GM08714 (cell line): ENCODE results near the gene USP37.

Experiments
- H3K4me3 ChIP-seq: fragments of 200-500 bp; sonication (Bioruptor generic); 2 replicates; pipeline ENCODE4 v1.5.1; 2014; ENCODE audit warnings: mild to moderate bottlenecking, low read length, inconsistent platforms
- ZNF274 ChIP-seq: IDR thresholded peaks from 2 replicates; pipeline ENCODE4 v1.6.1; 2012; ENCODE audit warnings: mild to moderate bottlenecking, low read depth, low read length

USP37 gene

DNA sequence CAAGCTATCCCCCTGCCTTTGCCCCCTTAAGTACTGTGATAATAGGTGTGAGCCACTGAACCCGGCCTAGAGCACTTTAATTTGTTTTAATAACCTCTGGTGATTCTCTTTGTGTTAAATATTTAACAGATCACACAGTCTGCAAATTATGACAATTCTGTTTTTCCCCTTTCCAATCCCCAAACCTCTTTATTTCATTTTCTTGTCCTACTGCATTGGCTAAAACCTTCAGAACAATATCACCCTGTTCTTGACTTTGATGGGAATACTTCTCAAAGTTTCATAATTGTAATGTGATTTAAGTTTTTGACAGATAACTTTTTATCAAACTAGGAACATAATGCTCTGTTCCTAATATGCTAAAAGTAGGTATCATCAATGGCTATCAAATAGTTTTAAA lies 44.5 kb downstream of the USP37 start:
- no peak for TF ChIP-seq ZNF274
- H3K4me3 ChIP-seq: no peak overlapping the region

GRCh38 chr2:218518876-218519275 lies 49.3 kb downstream of the USP37 start:
- TF ChIP-seq ZNF274: no peak

GRCh38 chr2:218517434-218518206 lies 50.5 kb downstream of the USP37 start:
- TF ChIP-seq ZNF274: no peak
- peak overlapping the region; percentile 39; the same call in 1 of the 2 replicates for H3K4me3 ChIP-seq

More at GRCh38 chr2:218518876-218519275, 49.3 kb downstream of the USP37 start:
- H3K4me3 ChIP-seq: no peak overlapping the region

DNA sequence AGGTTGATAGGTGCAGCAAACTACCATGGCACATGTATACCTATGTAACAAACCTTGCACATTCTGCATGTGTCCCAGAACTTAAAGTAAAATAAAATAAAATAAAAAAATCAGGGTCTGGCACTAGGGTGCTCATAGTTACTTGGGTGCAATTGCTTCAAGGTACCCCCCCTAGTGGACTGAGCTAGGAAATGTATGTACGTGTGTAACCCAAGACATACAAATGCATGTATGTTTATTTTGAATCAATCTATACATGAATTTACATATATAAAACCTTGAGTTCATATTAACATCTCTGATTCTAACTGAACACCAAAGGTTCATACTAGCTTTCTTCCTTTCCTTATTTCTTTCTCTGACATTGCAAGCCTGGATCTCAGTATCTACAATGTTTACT lies 51.5 kb downstream of the USP37 start:
- H3K4me3 ChIP-seq: no peak overlapping the region
- TF ChIP-seq ZNF274: no peak

- no peak for TF ChIP-seq ZNF274
- no peak overlapping the region for H3K4me3 ChIP-seq
These were observed 54.5 kb downstream of the USP37 start for GRCh38 chr2:218513676-218514075.

DNA sequence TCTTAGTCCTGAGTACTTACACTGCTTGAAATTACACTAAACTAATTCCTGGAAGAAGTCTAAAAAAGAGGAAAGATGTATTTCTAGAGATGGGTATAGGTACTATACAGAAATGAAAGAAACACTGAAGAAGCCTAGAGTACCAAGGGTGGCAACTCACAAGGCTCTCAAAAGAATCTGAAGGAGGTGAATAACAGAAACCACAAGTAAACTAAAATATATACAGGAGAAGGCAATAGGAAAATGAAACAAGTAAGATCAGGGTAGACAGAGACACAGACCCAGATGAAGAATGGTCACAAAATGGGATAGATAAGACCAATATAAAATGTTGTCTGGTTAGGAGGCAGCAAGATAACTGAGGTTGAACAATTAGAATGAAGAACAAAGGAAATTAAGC lies 59.9 kb downstream of the USP37 start:
- no peak for TF ChIP-seq ZNF274

GRCh38 chr2:218505754-218506371 lies 62.3 kb downstream of the USP37 start:
- no peak overlapping the region for H3K4me3 ChIP-seq
- no peak for TF ChIP-seq ZNF274

More for the DNA sequence above, 59.9 kb downstream of the USP37 start:
- H3K4me3 ChIP-seq: no peak overlapping the region

GRCh38 chr2:218501665-218502064 lies 66.5 kb downstream of the USP37 start:
- no peak for TF ChIP-seq ZNF274
- H3K4me3 ChIP-seq: no peak overlapping the region

DNA sequence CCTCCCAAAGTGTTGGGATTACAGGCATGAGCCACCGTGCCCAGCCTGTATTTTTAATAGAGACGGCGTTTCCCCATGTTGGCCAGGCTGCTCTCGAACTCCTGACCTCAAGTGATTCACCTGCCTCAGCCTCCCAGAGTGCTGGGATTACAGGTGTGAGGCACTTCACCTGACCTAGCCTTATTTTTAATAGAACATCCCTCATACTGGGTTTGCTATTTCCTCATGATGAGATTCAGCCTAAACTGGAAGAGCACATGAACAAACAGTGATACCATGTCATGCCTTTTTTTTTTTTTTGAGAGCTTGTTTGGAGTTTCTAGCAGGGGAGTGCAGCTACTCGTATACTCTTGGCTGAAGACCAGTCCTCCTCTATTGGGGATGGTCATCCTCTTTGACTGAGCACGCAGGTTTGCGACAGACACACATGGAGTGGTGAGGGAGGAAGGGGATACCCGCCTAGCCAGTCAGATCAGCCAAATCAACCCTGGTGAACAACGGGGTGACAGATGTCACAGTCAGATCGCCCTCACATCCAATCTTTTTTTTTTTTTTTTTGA lies 67.6 kb downstream of the USP37 start:
- TF ChIP-seq ZNF274: no peak
- H3K4me3 ChIP-seq: no peak overlapping the region

- no peak overlapping the region for H3K4me3 ChIP-seq
- no peak for TF ChIP-seq ZNF274
These were observed 82.0 kb downstream of the USP37 start for GRCh38 chr2:218485986-218486667.

DNA sequence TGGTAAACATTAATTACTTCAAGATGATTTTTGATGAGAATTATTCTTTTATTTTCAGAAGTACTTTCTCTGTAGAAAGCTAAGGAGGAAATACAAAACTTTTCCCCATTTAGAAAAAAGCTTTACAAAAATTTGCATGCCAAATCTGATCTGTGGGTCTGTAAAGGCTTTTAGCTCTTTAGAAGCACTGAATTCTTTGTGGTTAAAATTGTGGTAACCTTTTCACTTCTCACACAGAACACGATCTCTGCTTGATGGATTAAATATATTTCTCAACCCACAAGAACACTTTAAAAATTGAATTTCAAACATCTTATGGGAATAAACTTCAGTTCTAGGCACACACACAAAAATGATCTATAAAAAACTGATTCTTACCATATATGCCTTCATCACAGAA lies 85.5 kb downstream of the USP37 start:
- no peak for TF ChIP-seq ZNF274
- no peak overlapping the region for H3K4me3 ChIP-seq

- H3K4me3 ChIP-seq: no peak overlapping the region
- no peak for TF ChIP-seq ZNF274
These were observed 88.6 kb downstream of the USP37 start for GRCh38 chr2:218479595-218479994.

DNA sequence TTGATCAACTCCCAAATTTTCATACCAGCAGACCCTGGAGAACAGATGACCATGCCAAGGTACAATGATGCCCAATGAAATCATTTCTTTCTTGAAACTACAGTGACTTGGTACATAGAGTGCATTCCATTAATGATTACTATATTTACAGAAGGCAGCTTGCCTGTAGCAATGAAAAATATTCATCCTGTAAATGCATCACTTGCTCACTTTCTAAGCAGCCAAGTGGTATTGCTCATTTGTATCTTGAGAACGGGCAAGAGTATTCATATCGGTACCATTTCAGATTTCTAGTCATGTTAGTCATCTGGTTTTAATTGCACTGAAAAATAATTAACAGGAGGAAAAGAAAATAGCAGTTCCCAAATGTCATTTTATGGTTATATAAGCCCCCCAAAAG lies 89.6 kb downstream of the USP37 start:
- no peak overlapping the region for H3K4me3 ChIP-seq
- no peak for TF ChIP-seq ZNF274

- no peak for TF ChIP-seq ZNF274
- H3K4me3 ChIP-seq: no peak overlapping the region
These were observed 90.9 kb downstream of the USP37 start for GRCh38 chr2:218477247-218477646.
